Parathyroid adenoma (tissue), 2 donors: Measurements from ENCODE around the gene NBAS.

Experiments used
- H2AFZ ChIP-seq: fragments of 300-600 bp; sonication (generic); one replicate; pipeline ENCODE4 v1.7.0; 2017; ENCODE audit warnings: antibody characterized with exemption, mild to moderate bottlenecking
- H3K27ac ChIP-seq: fragments of 300-600 bp; sonication (generic); one replicate; pipeline ENCODE4 v1.7.0; 2017
- H3K27me3 ChIP-seq: fragments of 300-600 bp; sonication (generic); one replicate; pipeline ENCODE4 v1.7.0; 2017; ENCODE audit warnings: low read length; ENCODE audit not compliant: control insufficient read depth, insufficient read depth
- H3K36me3 ChIP-seq: fragments of 300-600 bp; sonication (generic); one replicate; pipeline ENCODE4 v1.7.0; 2017; ENCODE audit warnings: low read length; ENCODE audit not compliant: control insufficient read depth, insufficient read depth
- H3K4me1 ChIP-seq: fragments of 300-600 bp; sonication (generic); one replicate; pipeline ENCODE4 v1.7.0; 2017; ENCODE audit warnings: control low read depth
- H3K4me2 ChIP-seq: fragments of 300-600 bp; sonication (generic); one replicate; pipeline ENCODE4 v1.7.0; 2017; ENCODE audit warnings: low read length
- H3K4me3 ChIP-seq: fragments of 300-600 bp; sonication (generic); one replicate; pipeline ENCODE4 v1.7.0; 2017; ENCODE audit warnings: low read depth, low read length
- H3K79me2 ChIP-seq: fragments of 300-600 bp; sonication (generic); one replicate; pipeline ENCODE4 v1.7.0; 2017; ENCODE audit warnings: control low read depth
- H3K9ac ChIP-seq: fragments of 300-600 bp; sonication (generic); one replicate; pipeline ENCODE4 v1.7.0; 2017; ENCODE audit warnings: mild to moderate bottlenecking
- H3K9me3 ChIP-seq: fragments of 300-600 bp; sonication (generic); one replicate; pipeline ENCODE4 v1.7.0; 2017; ENCODE audit warnings: low read length; ENCODE audit not compliant: control insufficient read depth
- CTCF ChIP-seq: fragments of 300-600 bp; sonication (generic); IDR thresholded peaks from one replicate; pipeline ENCODE4 v1.7.0; 2017; ENCODE audit warnings: antibody characterized with exemption, mild to moderate bottlenecking
- donor health status: primary hyperparathyroidism.

The NBAS gene

GRCh38 chr2:15306706-15307105 lies 254.4 kb downstream of the NBAS start:
- Histone ChIP-seq H3K36me3 (no peaks in the 10 kb centered on the region), H3K27me3 (no peaks in the 10 kb centered on the region), H3K4me2 (no peak overlapping the region), H3K4me1 (no peaks in the 10 kb centered on the region), H3K9me3 (no peaks in the 10 kb centered on the region), H3K27ac (no peak overlapping the region), H3K9ac (no peak overlapping the region), H3K79me2 (no peaks in the 10 kb centered on the region), H2AFZ (no peak overlapping the region), H3K4me3 (no peak overlapping the region)
- TF ChIP-seq CTCF, result no peak

- no peak for TF ChIP-seq CTCF
- Histone ChIP-seq H3K36me3 (no peaks in the 10 kb centered on the region), H3K9ac (no peak overlapping the region), H2AFZ (no peak overlapping the region), H3K4me1 (no peaks in the 10 kb centered on the region), H3K4me2 (no peak overlapping the region), H3K9me3 (no peaks in the 10 kb centered on the region), H3K27ac (no peak overlapping the region), H3K79me2 (no peaks in the 10 kb centered on the region), H3K4me3 (no peak overlapping the region), H3K27me3 (no peaks in the 10 kb centered on the region)
Observed at GRCh38 chr2:15303874-15304273, 257.3 kb downstream of the NBAS start.

- Histone ChIP-seq H2AFZ (no peak overlapping the region), H3K4me2 (no peak overlapping the region), H3K9me3 (no peaks in the 10 kb centered on the region), H3K79me2 (no peaks in the 10 kb centered on the region), H3K9ac (no peak overlapping the region), H3K27ac (no peak overlapping the region), H3K4me3 (no peak overlapping the region), H3K4me1 (no peaks in the 10 kb centered on the region), H3K36me3 (no peaks in the 10 kb centered on the region), H3K27me3 (no peaks in the 10 kb centered on the region)
- no peak for TF ChIP-seq CTCF
Observed at GRCh38 chr2:15302154-15302553, 259.0 kb downstream of the NBAS start.

- no peak overlapping the region for H3K9ac ChIP-seq
- TF ChIP-seq CTCF, result no peak
- H2AFZ ChIP-seq, result no peak overlapping the region
- no peaks in the 10 kb centered on the region for H3K4me1 ChIP-seq
- no peaks in the 10 kb centered on the region for H3K9me3 ChIP-seq
- no peaks in the 10 kb centered on the region for H3K36me3 ChIP-seq
- H3K4me2 ChIP-seq, result no peak overlapping the region
- no peak overlapping the region for H3K4me3 ChIP-seq
- H3K27me3 ChIP-seq, result no peaks in the 10 kb centered on the region
- H3K79me2 ChIP-seq, result no peaks in the 10 kb centered on the region
- H3K27ac ChIP-seq, result no peak overlapping the region
Observed at GRCh38 chr2:15300624-15301573, 260.2 kb downstream of the NBAS start.
